ENCODE results near the gene TECTA.

The TECTA gene

GRCh38 chr11:121105481-121106195 is 4.6 kb downstream of the TECTA start:
- Histone ChIP-seq H3K36me3 (ENCODE audit: control insufficient read depth in 1 of 2, insufficient read depth in 2 of 2, low read depth in 1 of 2, low read length in 2 of 2) (no peaks in the 10 kb centered on the region), H4K91ac (ENCODE audit: low read length) (no peak overlapping the region)

GRCh38 chr11:121106812-121107211 is 5.8 kb downstream of the TECTA start:
- Histone ChIP-seq H2AK5ac (ENCODE audit: low read length, severe bottlenecking) (no peak overlapping the region), H2BK12ac (ENCODE audit: low read length in 2 of 2) (no peak overlapping the region), H3K23ac (ENCODE audit: low read length in 2 of 2) (no peak overlapping the region), H3K79me1 (replicated peaks; ENCODE audit: low read length, poor library complexity, severe bottlenecking) (no peaks in the 10 kb centered on the region), H3K9ac (ENCODE audit: low read length) (no peak overlapping the region), H3K14ac (ENCODE audit: low read length in 2 of 2) (no peak overlapping the region), H2AFZ (ENCODE audit: low read depth, low read length) (no peak overlapping the region), H3K4ac (ENCODE audit: low read depth in 1 of 2, low read length in 2 of 2) (no peak overlapping the region), H3K9me3 (ENCODE audit: control insufficient read depth, low read length) (no peaks in the 10 kb centered on the region), H3K18ac (ENCODE audit: low read depth in 1 of 2, low read length in 2 of 2) (no peak overlapping the region), H2BK15ac (ENCODE audit: low read depth, poor library complexity, severe bottlenecking) (no peak overlapping the region), H3K4me1 (ENCODE audit: control insufficient read depth, insufficient read depth, low read depth, low read length) (no peaks in the 10 kb centered on the region), H4K91ac (ENCODE audit: low read length) (no peak overlapping the region), H3K27me3 (ENCODE audit: control insufficient read depth in 1 of 2, insufficient read depth in 1 of 2, low read length in 2 of 2) (peaks cover 14 to 46% of the 10 kb centered on the region in 2 experiments), H2BK5ac (ENCODE audit: low read depth, low read length, poor library complexity, severe bottlenecking) (no peak overlapping the region), H3K4me3 (ENCODE audit: insufficient read depth in 1 of 2, low read depth in 1 of 2, low read length in 2 of 2) (no peak overlapping the region), H3K27ac (ENCODE audit: low read length, poor library complexity, severe bottlenecking) (no peak overlapping the region), H2BK120ac (ENCODE audit: low read depth, low read length) (no peak overlapping the region), H3K4me2 (ENCODE audit: low read length, poor library complexity, severe bottlenecking) (no peak overlapping the region), H4K8ac (ENCODE audit: low read length) (no peak overlapping the region), H3K36me3 (ENCODE audit: control insufficient read depth in 1 of 2, insufficient read depth in 2 of 2, low read depth in 1 of 2, low read length in 2 of 2) (no peaks in the 10 kb centered on the region)
- WGBS: 89% methylated on average over 4 of the region's 5 CpGs
- no peak for DNase-seq

More at GRCh38 chr11:121105481-121106195, 4.6 kb downstream of the TECTA start:
- Histone ChIP-seq H3K79me1 (replicated peaks; ENCODE audit: low read length, poor library complexity, severe bottlenecking) (no peaks in the 10 kb centered on the region), H2AK5ac (ENCODE audit: low read length, severe bottlenecking) (no peak overlapping the region), H2BK15ac (ENCODE audit: low read depth, poor library complexity, severe bottlenecking) (no peak overlapping the region), H3K9ac (ENCODE audit: low read length) (no peak overlapping the region), H3K9me3 (ENCODE audit: control insufficient read depth, low read length) (no peaks in the 10 kb centered on the region), H2BK5ac (ENCODE audit: low read depth, low read length, poor library complexity, severe bottlenecking) (no peak overlapping the region), H4K8ac (ENCODE audit: low read length) (no peak overlapping the region), H3K14ac (ENCODE audit: low read length in 2 of 2) (no peak overlapping the region), H3K18ac (ENCODE audit: low read depth in 1 of 2, low read length in 2 of 2) (no peak overlapping the region), H2BK12ac (ENCODE audit: low read length in 2 of 2) (no peak overlapping the region), H3K27me3 (ENCODE audit: control insufficient read depth in 1 of 2, insufficient read depth in 1 of 2, low read length in 2 of 2) (peaks cover 3 to 35% of the 10 kb centered on the region in 2 experiments), H2AFZ (ENCODE audit: low read depth, low read length) (no peak overlapping the region), H3K4ac (ENCODE audit: low read depth in 1 of 2, low read length in 2 of 2) (no peak overlapping the region), H3K23ac (ENCODE audit: low read length in 2 of 2) (no peak overlapping the region), H3K4me3 (ENCODE audit: insufficient read depth in 1 of 2, low read depth in 1 of 2, low read length in 2 of 2) (no peak overlapping the region), H2BK120ac (ENCODE audit: low read depth, low read length) (no peak overlapping the region), H3K4me2 (ENCODE audit: low read length, poor library complexity, severe bottlenecking) (no peak overlapping the region), H3K27ac (ENCODE audit: low read length, poor library complexity, severe bottlenecking) (no peak overlapping the region), H3K4me1 (ENCODE audit: control insufficient read depth, insufficient read depth, low read depth, low read length) (no peaks in the 10 kb centered on the region)
- DNase-seq: no peak
- 70% methylated on average over 4 of the region's 6 CpGs for WGBS

GRCh38 chr11:121108413-121108812 is 7.4 kb downstream of the TECTA start:
- no peaks in the 10 kb centered on the region for H3K9me3 ChIP-seq (ENCODE audit: control insufficient read depth, low read length)
- no peak overlapping the region for H3K27ac ChIP-seq (ENCODE audit: low read length, poor library complexity, severe bottlenecking)
- no peak overlapping the region for H2BK120ac ChIP-seq (ENCODE audit: low read depth, low read length)
- no peak overlapping the region for H3K9ac ChIP-seq (ENCODE audit: low read length)
- WGBS: 95% methylated on average over 1 of the region's 1 CpG
- no peak overlapping the region for H2AK5ac ChIP-seq (ENCODE audit: low read length, severe bottlenecking)
- H4K8ac ChIP-seq (ENCODE audit: low read length): no peak overlapping the region
- no peaks in the 10 kb centered on the region for H3K36me3 ChIP-seq (ENCODE audit: control insufficient read depth in 1 of 2, insufficient read depth in 2 of 2, low read depth in 1 of 2, low read length in 2 of 2)
- no peak overlapping the region for H2AFZ ChIP-seq (ENCODE audit: low read depth, low read length)
- peak overlapping the region; percentile 37 for H4K91ac ChIP-seq (ENCODE audit: low read length)
- H3K27me3 ChIP-seq (ENCODE audit: control insufficient read depth in 1 of 2, insufficient read depth in 1 of 2, low read length in 2 of 2): peaks cover 19 to 51% of the 10 kb centered on the region in 2 experiments
- H3K18ac ChIP-seq (ENCODE audit: low read depth in 1 of 2, low read length in 2 of 2): no peak overlapping the region
- no peak overlapping the region for H3K4me2 ChIP-seq (ENCODE audit: low read length, poor library complexity, severe bottlenecking)
- H3K23ac ChIP-seq (ENCODE audit: low read length in 2 of 2): no peak overlapping the region
- no peak overlapping the region for H3K4ac ChIP-seq (ENCODE audit: low read depth in 1 of 2, low read length in 2 of 2)
- DNase-seq: no peak
- H3K79me1 ChIP-seq (replicated peaks; ENCODE audit: low read length, poor library complexity, severe bottlenecking): no peaks in the 10 kb centered on the region
- H2BK15ac ChIP-seq (ENCODE audit: low read depth, poor library complexity, severe bottlenecking): no peak overlapping the region
- H3K4me1 ChIP-seq (ENCODE audit: control insufficient read depth, insufficient read depth, low read depth, low read length): no peaks in the 10 kb centered on the region
- H2BK12ac ChIP-seq (ENCODE audit: low read length in 2 of 2): no peak overlapping the region
- H2BK5ac ChIP-seq (ENCODE audit: low read depth, low read length, poor library complexity, severe bottlenecking): no peak overlapping the region
- H3K14ac ChIP-seq (ENCODE audit: low read length in 2 of 2): peak overlapping the region in 1 of 2 experiments; percentile 80
- H3K4me3 ChIP-seq (ENCODE audit: insufficient read depth in 1 of 2, low read depth in 1 of 2, low read length in 2 of 2): no peak overlapping the region

GRCh38 chr11:121109471-121109870 is 8.4 kb downstream of the TECTA start:
- Histone ChIP-seq H3K23ac (ENCODE audit: low read length in 2 of 2) (no peak overlapping the region), H3K27me3 (ENCODE audit: control insufficient read depth in 1 of 2, insufficient read depth in 1 of 2, low read length in 2 of 2) (peaks cover 19 to 49% of the 10 kb centered on the region in 2 experiments), H2AFZ (ENCODE audit: low read depth, low read length) (no peak overlapping the region), H2BK5ac (ENCODE audit: low read depth, low read length, poor library complexity, severe bottlenecking) (no peak overlapping the region), H3K27ac (ENCODE audit: low read length, poor library complexity, severe bottlenecking) (no peak overlapping the region), H3K79me1 (replicated peaks; ENCODE audit: low read length, poor library complexity, severe bottlenecking) (no peaks in the 10 kb centered on the region), H4K91ac (ENCODE audit: low read length) (no peak overlapping the region), H2BK120ac (ENCODE audit: low read depth, low read length) (no peak overlapping the region), H2BK12ac (ENCODE audit: low read length in 2 of 2) (no peak overlapping the region), H3K4ac (ENCODE audit: low read depth in 1 of 2, low read length in 2 of 2) (no peak overlapping the region), H3K4me3 (ENCODE audit: insufficient read depth in 1 of 2, low read depth in 1 of 2, low read length in 2 of 2) (no peak overlapping the region), H3K18ac (ENCODE audit: low read depth in 1 of 2, low read length in 2 of 2) (no peak overlapping the region), H3K4me1 (ENCODE audit: control insufficient read depth, insufficient read depth, low read depth, low read length) (no peaks in the 10 kb centered on the region), H3K9me3 (ENCODE audit: control insufficient read depth, low read length) (no peaks in the 10 kb centered on the region), H3K36me3 (ENCODE audit: control insufficient read depth in 1 of 2, insufficient read depth in 2 of 2, low read depth in 1 of 2, low read length in 2 of 2) (no peaks in the 10 kb centered on the region), H3K14ac (ENCODE audit: low read length in 2 of 2) (no peak overlapping the region), H4K8ac (ENCODE audit: low read length) (no peak overlapping the region), H2BK15ac (ENCODE audit: low read depth, poor library complexity, severe bottlenecking) (no peak overlapping the region), H3K9ac (ENCODE audit: low read length) (no peak overlapping the region), H2AK5ac (ENCODE audit: low read length, severe bottlenecking) (no peak overlapping the region), H3K4me2 (ENCODE audit: low read length, poor library complexity, severe bottlenecking) (no peak overlapping the region)
- 100% methylated on average over 2 of the region's 2 CpGs for WGBS
- no peak for DNase-seq
